Ammon's horn (tissue), 1 donor: ENCODE results near the gene ITPKB.
"Not testable (repeated sequence)": the region's sequence is repeated elsewhere in the genome, so short reads cannot be mapped to it uniquely, and the experiment has no call there.

Experiments
- DNase-seq: peaks from one replicate; pipeline ENCODE4 v3.0.0-alpha.2; 2016; ENCODE audit warnings: low spot score

The ITPKB gene

DNA sequence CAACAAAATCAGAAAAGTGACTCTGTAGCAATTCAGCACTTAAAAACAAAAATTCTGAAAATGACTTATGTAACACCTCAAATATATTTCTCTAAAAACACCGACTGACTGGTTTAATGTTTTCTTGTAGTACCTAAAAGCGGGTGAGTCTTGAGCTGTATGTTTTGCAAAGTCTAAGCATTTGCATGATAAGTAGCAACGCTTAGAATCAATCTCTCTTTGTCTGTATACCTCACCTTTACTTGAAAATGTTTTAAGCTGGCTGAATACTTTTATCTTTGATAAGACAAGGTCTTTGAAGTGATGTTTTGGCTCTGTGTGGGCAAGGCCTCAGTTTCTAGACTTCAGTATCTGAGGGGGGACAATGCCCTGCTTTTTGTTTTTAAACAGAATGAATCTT lies 8.2 kb downstream of the ITPKB start:
- no peak for DNase-seq

GRCh38 chr1:226730071-226730470 lies 9.0 kb downstream of the ITPKB start:
- DNase-seq: no peak

- DNase-seq: no peak
These were observed 10.6 kb downstream of the ITPKB start for GRCh38 chr1:226728448-226728847.

GRCh38 chr1:226725897-226726267 lies 13.2 kb downstream of the ITPKB start:
- DNase-seq: no peak

- no peak for DNase-seq
These were observed 15.2 kb downstream of the ITPKB start for GRCh38 chr1:226723657-226724532.

- no peak for DNase-seq
These were observed 16.0 kb downstream of the ITPKB start for GRCh38 chr1:226722901-226723656.

- DNase-seq: peak; percentile 59
These were observed 16.7 kb downstream of the ITPKB start for GRCh38 chr1:226722240-226722900.

GRCh38 chr1:226720574-226720973 lies 18.5 kb downstream of the ITPKB start:
- not testable (repeated sequence) for DNase-seq

DNA sequence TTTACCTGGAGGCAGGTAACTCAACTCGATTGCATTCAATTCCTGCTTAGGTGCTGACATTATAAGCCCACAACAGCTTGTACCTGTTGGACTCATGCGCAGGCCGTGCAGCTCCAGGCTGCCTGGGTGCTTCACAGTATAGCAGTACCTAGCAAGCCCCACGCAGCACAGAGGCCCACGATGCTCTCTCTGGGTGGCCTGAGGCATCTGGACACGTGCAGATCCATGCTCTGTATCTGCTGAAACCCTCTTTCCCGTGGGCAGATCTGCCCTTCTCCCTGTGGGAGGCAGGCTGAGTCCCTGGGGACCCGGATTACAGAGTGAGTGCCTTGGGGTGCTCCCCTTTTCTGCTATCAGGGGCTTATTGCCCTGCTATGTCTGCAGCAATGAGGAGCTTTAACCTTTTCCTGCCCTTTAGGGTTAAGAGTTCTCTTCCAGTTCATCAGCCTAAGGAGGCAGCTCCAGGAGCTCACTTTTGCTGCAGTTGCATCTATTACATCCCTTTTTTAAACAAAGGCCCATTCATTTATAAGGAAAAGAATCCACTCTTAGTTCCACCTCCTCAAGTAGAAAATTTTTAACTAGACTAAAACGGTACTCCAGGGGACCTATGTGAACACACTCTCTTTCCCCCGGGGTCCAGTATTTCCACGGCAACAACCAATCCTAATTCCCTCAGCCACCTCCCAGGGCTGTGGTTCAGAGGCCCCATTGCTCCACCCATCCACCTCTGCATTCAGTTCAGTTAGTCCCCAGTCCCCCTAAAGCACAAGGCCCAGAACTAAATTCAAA lies 19.3 kb downstream of the ITPKB start:
- no peak for DNase-seq

DNA sequence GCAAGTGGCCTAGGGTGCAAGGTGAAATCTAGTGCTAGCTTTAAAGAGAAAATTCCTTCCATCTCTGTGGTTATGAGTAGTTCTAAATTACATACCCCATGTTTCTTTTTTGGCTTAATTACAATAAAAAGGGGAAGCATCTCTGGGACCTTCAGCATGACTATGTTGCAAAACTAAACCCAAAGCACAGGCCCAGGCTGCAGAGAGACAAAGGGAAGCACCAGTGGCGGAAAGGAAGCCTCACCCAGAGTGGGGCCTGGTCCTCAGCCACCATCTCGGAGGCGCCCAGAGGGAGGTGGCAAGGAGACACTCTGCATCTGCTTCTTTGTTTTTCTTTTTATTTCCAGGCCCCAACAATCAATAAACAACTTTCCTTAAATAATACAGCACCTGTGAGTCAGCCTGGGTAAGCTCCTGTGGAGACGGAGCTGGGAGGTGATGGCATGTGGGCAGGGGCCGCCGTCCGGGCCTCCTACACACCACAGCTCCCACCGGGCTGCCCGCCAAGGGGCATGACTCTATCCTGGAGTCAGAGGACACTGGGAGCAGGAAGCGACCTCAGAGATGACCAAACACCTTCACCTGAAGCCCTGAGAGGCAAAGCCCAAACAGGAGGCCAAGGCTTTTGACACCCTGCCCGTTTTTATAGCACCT lies 21.7 kb downstream of the ITPKB start:
- DNase-seq: peak; percentile 60

DNA sequence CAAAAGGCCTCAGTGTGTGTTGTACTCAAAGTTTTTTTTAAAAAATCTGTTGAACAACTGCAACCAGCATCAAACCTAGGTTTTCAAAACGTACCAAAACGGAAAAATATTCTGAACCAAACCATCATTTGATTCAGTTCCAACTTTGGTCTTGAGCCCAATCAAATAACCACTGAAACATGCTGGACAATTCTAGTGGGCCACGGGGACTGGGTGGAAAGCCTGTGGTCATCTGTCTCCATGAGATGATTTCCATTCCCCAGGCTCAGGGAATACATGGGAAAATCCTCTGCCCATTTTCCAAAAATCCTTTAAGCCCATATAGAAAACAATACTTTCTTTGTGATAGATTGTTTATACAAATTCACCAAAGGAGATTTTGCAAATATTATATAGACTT lies 22.5 kb downstream of the ITPKB start:
- DNase-seq: no peak

DNA sequence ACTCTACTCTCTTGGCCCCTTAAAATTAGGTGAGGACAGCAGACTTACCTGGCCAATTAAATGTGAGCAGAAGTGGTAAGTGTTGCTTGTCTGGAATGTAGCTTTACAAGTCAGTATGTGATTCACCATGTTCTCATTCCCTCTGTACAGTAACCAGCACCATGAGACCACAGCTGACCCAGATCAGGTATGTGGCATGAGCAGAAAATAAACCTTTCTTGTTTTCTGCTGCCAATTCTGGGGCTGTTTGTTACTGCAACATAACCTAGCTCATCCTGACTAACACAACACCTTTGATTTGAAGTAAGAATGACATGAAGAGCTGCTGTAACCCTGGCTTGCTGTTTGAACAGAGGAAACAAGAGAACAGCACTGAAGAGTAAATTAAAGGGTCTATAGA lies 24.9 kb downstream of the ITPKB start:
- DNase-seq: no peak

DNA sequence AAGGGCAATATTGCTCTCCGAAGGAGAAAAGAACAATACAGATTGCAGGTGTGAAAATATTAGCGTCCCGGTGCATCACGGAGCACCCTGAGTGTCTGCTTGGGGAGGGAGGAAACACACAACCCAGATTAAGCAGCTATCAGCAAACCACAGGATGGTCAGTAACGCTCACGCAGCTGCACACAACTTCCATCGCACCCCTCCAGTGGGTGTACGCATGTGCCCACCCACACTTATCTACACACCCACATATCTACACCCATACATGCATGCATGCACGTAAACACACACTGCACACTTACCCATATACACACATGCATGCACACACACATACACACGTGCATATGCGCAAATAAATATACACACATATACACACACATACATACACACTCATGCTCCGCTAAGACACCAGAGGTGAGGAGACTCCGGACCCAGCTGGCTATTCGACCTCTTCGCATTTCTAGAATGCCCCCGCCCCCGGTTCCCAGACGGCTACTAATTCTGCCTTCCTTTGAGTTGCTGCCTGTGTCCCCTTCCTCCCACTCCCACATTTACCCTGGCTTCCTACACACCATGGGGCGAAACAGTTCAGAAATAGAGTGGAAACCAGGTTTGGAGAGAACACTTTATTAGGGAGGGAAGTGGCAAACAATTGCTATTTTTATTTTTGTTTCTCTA lies 26.2 kb downstream of the ITPKB start:
- no peak for DNase-seq

- DNase-seq: no peak
These were observed 26.9 kb downstream of the ITPKB start for GRCh38 chr1:226711976-226712741.

- no peak for DNase-seq
These were observed 28.6 kb downstream of the ITPKB start for GRCh38 chr1:226710501-226710900.

- no peak for DNase-seq
These were observed 29.1 kb downstream of the ITPKB start for GRCh38 chr1:226709953-226710352.

DNA sequence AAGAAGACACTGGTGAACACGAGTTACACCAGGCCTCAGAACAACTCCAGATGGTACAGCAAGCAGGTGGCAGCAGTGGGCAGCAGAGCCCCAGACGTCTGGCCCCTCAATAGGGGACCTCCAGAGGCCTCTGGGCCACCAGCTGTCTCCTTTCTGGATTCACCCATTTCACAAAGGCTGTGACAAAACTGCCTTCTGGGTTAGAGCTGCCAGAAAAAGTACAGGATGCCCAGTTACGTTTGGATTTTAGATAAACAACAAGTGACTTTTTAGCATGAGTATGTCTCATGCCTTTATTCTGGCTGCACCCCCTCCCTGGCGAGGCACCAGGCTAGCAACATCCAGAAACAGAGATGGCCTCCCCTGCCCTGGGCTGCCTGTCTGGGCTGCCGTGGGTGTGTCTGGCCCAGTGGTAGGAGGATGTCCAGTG lies 30.1 kb downstream of the ITPKB start:
- no peak for DNase-seq

GRCh38 chr1:226708342-226708780 lies 30.7 kb downstream of the ITPKB start:
- no peak for DNase-seq

DNA sequence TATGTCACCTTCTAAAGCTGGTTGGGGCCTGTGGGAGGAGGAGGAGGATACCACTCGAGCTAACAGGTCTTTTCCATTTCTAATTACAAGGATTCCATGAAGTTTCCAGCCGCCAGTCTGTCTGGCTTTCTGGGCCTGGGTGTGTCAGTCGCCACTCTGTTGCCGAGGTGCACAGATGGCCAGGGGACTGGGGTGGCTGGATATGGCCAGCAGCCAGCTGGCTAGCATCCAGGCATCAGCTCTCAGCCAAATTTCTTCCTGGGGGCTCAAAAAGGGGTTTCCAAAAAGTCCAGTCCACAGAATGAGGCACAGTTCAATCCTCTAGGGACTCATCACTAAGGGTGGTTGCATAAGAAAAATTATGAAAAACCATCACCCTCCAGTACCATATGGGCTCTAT lies 32.4 kb downstream of the ITPKB start:
- no peak for DNase-seq
